ENCODE measurements around the gene FNDC11. TPM values are rescaled to one million over a fixed set of nuclear protein-coding genes. Genes with fewer than 3 reads are reported as not detected.

Gene FNDC11
- total and polyA plus RNA-seq, 2 of the 13 experiments (the other 11 are each of a cell fraction or from before 2014, with no cell fraction given): 0.07 TPM; not detected in 1

DNA sequence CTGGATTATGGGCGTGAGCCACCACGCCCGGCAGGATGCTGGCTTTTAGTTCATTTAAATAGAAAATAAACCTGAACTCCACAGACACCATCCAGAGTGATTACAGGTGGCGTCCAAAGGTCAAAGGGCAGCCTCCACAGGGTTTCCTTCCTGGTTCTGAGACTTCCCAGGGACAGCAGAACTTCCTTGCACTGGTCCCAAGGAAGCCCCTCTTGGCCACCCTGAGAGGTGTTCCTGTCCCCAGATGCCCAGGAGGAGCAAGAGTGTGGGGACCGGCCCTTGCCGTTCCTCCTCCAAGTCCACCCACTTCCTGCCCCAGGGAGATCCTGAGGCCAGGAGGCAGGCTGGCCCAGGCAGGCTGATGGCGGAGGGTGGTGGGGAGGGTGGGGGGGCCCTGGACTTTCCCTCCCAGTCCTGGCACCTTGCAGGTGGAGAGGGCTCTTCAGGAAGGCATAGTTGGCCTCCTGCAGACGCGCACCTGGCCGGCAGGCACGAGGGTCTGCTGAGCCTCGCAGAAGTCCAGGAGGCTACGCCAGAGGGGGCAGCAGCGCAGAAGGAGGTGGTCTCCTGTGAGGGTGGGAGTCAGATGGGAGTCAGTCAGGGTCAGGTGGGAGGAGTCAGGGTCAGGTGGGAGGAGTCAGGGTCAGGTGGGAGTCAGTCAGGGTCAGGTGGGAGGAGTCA, 5.0 kb downstream of the FNDC11 start (continued):
- TF ChIP-seq ZBTB2 (CRISPR knock-in tag; IDR thresholded peaks at IDR 0.05; ENCODE audit: low read depth) (no peak), NFYC (CRISPR knock-in tag; IDR thresholded peaks at IDR 0.05) (no peak), CCDC6 (CRISPR knock-in tag; IDR thresholded peaks at IDR 0.05) (no peak), MTA1 (CRISPR knock-in tag; IDR thresholded peaks at IDR 0.05; ENCODE audit: borderline replicate concordance) (peak; percentile 6; the same call in 1 of the 2 replicates), ZSCAN9 (CRISPR knock-in tag; IDR thresholded peaks at IDR 0.05; ENCODE audit: borderline replicate concordance) (no peak), HOXD1 (CRISPR knock-in tag; IDR thresholded peaks at IDR 0.05) (no peak), ZBTB26 (CRISPR knock-in tag; IDR thresholded peaks at IDR 0.05; ENCODE audit: borderline replicate concordance) (no peak), SMARCE1 (IDR thresholded peaks at IDR 0.05; ENCODE audit: borderline replicate concordance) (no peak), HNF4A (CRISPR knock-in tag; IDR thresholded peaks at IDR 0.05) (peak; percentile 40), ZMYM3 (CRISPR knock-in tag; IDR thresholded peaks at IDR 0.05) (0 out of 2 replicates have a peak, but pooled peaks have one; percentile 1), SP1 (IDR thresholded peaks at IDR 0.05) (no peak), SP1 (CRISPR knock-in tag; IDR thresholded peaks at IDR 0.05) (no peak), IKZF4 (CRISPR knock-in tag; IDR thresholded peaks at IDR 0.05; ENCODE audit: borderline replicate concordance, low read depth, not compliant biosample characterization) (no peak), ZNF383 (CRISPR knock-in tag; IDR thresholded peaks at IDR 0.05; ENCODE audit: borderline replicate concordance) (no peak), GPN1 (CRISPR knock-in tag; IDR thresholded peaks at IDR 0.05; ENCODE audit: borderline replicate concordance) (no peak), ZNF225 (CRISPR knock-in tag; IDR thresholded peaks at IDR 0.05) (0 out of 2 replicates have a peak, but pooled peaks have one; percentile 14)
- TF ChIP-seq, protein P1, sequence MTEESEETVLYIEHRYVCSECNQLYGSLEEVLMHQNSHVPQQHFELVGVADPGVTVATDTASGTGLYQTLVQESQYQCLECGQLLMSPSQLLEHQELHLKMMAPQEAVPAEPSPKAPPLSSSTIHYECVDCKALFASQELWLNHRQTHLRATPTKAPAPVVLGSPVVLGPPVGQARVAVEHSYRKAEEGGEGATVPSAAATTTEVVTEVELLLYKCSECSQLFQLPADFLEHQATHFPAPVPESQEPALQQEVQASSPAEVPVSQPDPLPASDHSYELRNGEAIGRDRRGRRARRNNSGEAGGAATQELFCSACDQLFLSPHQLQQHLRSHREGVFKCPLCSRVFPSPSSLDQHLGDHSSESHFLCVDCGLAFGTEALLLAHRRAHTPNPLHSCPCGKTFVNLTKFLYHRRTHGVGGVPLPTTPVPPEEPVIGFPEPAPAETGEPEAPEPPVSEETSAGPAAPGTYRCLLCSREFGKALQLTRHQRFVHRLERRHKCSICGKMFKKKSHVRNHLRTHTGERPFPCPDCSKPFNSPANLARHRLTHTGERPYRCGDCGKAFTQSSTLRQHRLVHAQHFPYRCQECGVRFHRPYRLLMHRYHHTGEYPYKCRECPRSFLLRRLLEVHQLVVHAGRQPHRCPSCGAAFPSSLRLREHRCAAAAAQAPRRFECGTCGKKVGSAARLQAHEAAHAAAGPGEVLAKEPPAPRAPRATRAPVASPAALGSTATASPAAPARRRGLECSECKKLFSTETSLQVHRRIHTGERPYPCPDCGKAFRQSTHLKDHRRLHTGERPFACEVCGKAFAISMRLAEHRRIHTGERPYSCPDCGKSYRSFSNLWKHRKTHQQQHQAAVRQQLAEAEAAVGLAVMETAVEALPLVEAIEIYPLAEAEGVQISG (CRISPR knock-in tag; IDR thresholded peaks at IDR 0.05): no peak
- TF ChIP-seq, protein P2, sequence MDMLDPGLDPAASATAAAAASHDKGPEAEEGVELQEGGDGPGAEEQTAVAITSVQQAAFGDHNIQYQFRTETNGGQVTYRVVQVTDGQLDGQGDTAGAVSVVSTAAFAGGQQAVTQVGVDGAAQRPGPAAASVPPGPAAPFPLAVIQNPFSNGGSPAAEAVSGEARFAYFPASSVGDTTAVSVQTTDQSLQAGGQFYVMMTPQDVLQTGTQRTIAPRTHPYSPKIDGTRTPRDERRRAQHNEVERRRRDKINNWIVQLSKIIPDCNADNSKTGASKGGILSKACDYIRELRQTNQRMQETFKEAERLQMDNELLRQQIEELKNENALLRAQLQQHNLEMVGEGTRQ (IDR thresholded peaks at IDR 0.05; ENCODE audit: low read depth, low read length): no peak
- TF ChIP-seq, protein P2 (CRISPR knock-in tag; IDR thresholded peaks at IDR 0.05; ENCODE audit: borderline replicate concordance): 0 out of 2 replicates have a peak, but pooled peaks have one; percentile 22
- TF ChIP-seq, protein P3, sequence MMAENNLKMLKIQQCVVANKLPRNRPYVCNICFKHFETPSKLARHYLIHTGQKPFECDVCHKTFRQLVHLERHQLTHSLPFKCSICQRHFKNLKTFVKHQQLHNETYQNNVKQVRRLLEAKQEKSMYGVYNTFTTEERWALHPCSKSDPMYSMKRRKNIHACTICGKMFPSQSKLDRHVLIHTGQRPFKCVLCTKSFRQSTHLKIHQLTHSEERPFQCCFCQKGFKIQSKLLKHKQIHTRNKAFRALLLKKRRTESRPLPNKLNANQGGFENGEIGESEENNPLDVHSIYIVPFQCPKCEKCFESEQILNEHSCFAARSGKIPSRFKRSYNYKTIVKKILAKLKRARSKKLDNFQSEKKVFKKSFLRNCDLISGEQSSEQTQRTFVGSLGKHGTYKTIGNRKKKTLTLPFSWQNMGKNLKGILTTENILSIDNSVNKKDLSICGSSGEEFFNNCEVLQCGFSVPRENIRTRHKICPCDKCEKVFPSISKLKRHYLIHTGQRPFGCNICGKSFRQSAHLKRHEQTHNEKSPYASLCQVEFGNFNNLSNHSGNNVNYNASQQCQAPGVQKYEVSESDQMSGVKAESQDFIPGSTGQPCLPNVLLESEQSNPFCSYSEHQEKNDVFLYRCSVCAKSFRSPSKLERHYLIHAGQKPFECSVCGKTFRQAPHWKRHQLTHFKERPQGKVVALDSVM (CRISPR knock-in tag; IDR thresholded peaks at IDR 0.05): no peak

All from HepG2 (cell line).